GM18909 (cell line): ENCODE measurements around the gene PIGL.
A peak's percentile ranks its signal among the peaks of the same experiment; 100 is the strongest.

Experiments used
- ATAC-seq: cut with Tn5 transposase; IDR thresholded peaks from one replicate; pipeline ENCODE4 v1.9.1; 2021; ENCODE audit warnings: mild to moderate bottlenecking; ENCODE audit not compliant: unreplicated experiment, poor library complexity

Gene PIGL

GRCh38 chr17:16346721-16347271 lies 129.8 kb downstream of the PIGL start:
- no peak for ATAC-seq

DNA sequence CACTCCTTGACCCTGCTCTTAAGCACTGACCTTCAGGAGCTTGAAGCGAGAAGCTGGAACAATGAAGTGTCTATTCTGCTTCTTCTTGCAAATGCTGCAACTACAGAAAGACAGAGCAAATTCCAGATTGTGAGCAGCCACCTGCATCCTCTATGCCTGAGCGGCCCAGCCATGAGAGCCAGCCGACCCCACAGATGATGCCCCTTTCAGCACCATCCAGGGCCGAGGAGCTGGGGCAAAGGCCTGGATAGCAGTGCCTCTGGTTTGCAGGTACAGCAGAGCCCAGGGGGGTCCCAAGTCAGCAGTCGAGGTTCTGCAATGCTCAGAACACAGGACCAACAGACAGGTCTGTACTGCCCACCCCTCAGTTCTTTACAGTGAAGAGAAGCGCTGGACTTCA lies 131.6 kb downstream of the PIGL start:
- no peak for ATAC-seq

- ATAC-seq = no peak
These were observed 132.4 kb downstream of the PIGL start for GRCh38 chr17:16349431-16349830.

DNA sequence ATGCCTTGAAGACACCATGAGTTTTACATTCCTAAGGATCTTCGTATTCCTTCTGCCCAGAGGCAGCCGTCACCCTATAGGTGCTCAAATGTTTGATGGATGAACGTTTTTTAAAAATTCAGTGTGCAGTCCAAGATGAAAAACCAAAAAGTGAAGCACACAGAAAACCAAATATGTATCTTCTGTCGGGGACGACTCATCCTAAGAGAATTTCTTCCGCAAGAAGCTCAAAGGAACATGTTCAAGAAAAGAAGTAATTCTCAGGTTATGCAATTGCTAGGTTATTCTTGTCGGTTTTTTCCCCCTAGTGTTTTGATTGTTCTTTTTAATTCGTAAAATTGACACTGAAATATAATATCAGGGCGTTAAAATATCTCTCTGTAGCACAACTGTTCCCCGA lies 134.8 kb downstream of the PIGL start:
- ATAC-seq = no peak

DNA sequence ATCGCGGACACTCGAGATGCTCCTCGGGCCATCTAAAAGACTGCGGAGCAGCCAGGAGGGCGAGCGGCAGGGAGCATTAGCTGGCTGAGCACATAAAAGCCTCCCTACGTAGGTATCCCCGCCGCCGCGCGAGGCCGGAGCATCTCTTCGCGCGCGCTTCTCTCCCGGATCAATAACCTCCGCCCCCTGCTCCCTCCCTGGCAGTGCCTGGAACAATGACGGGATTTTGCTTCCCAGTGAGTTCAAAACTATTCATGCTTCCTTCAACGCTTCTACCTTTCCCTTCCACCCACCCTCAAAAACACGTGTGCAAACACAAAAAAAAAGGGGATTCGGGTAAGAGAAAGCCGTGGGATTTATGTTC lies 135.3 kb downstream of the PIGL start:
- ATAC-seq = no peak

DNA sequence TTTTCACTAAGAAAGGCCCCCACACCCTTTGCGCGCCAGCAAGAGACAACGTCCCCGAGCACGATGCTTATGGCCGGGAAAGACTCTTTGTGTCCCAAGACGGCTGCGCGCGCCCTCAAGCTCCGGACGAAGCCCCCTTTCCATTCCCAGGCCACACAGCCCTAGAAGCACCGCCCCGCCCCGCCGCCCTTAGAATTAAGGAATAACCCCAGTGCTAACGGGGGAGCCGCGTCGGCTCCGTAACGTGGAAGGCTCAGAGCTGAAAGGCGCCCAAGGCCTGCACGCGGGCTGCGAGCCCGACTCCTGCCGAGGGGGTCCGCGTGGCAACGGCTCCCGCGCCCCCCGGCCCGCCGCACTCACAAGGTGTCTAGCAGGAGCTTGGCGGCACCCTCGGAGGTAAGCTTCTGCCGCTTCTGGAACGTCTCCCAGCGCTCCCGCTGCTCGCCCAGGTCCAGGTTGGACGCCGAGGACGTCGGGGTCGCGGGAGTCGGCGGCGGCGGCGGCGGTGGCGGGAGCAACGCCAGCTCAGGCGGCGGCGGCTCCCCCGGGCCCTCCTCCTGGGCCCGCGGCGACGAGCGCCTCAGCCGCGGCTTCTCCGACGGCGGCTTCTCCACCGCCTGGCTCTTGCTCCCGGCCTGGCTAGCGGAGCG lies 135.8 kb downstream of the PIGL start:
- ATAC-seq = peak; percentile 41

DNA sequence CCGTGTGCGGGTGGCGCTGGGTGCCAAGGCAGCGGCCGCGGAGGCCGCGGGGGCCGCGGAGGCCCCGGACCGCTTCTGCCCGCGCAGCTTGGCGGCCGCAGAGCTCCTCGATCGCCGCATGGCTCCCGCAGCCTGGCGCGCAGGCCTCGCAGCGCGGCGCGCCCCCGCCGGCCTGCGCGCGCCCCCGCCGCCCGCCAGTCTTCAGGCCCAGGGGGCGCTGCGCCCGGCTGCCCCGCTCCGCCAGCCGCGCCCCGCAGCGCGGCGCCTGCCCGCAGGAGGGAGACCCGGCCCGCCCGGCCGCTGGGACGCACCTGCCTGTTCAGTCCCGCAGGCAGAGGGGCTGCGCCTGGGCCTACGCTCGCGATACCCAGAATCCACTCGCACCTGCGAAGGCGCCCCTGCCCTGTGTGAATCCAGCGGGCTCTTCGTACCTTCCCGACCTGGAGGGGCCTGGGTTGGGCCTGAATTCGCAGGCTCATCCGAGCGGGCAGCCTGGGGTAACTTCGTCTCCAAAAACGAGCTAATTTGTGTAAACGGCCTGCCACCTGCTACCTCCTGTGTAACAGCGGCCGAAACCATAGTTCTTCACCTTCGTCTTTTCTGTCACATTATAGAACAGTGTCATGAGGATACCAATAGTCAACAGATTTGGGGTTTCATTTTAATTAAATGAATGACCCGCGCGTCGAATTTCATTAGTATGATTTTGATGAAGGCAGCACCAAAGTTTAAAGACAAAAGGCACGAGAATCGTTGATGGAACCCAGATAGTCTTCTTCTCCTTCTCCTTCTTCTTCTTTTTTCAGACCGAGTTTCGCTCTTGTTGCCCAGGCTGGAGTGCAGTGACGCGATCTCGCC lies 136.5 kb downstream of the PIGL start, which contains the start of gene CENPV:
Gene CENPV, minus strand, starts transcription at position 153 of the 858 bp plus-strand sequence. Its CDS starts 33 bp downstream, at position 120.
- ATAC-seq = peak; percentile 69

- ATAC-seq = no peak
These were observed 137.6 kb downstream of the PIGL start for GRCh38 chr17:16354585-16354984.

GRCh38 chr17:16358394-16358793 lies 141.4 kb downstream of the PIGL start:
- ATAC-seq = no peak

DNA sequence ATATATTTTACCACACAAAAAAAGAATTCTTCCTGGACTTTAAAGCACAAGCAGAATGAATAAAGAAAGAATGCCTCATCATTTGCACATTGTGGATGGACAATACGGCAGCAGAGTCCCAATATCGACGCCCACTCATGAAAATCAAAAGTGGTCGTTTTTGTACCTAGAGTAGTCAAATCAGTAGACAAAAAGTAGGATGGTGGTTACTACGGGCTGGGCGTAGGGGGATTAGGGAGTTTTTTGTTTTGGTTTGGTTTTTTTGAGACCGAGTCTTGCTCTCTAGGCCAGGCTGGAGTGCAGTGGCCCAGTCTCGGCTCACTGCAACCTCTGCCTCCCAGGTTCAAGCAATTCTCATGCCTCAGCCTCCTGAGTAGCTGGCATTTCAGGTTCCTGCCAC lies 144.9 kb downstream of the PIGL start:
- ATAC-seq = no peak

DNA sequence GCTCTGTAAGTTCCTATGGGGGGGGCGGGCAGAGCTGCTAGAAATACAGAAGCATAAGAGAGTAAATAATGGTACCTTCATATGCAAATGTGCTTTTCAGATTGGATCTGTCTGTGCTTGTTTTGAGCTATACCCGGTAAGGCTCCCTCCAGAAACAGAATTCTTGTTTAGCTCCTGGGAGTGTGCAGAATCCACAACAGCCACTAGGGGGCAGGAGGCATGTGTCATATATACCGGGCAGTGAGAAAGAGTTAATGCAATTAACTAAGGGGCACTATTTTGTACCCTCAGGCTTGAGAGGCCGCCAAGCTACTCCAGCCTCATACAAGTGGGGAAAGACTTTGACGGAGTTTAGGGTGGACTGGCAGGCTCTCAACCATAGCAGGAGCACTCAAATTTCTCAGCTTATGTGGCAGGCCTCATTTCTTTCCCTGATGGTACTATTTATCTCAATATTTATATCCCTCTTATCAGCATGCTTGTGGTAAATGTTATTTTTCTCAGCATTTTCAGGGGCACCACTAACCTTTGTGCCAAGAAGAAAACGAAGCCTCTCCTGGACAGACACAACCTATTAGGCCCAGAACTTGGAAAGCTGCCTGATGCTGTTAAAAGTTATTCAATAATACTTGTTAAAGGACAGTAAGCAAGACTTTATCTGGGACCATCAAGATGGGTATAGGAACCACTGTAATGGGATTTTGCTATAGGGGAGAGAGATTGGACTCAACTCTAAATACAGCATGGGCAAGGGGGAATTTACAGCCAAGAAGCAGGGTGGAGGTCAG lies 146.9 kb downstream of the PIGL start:
- peak; percentile 78 for ATAC-seq

GRCh38 chr17:16364625-16365024 lies 147.6 kb downstream of the PIGL start:
- ATAC-seq = no peak

DNA sequence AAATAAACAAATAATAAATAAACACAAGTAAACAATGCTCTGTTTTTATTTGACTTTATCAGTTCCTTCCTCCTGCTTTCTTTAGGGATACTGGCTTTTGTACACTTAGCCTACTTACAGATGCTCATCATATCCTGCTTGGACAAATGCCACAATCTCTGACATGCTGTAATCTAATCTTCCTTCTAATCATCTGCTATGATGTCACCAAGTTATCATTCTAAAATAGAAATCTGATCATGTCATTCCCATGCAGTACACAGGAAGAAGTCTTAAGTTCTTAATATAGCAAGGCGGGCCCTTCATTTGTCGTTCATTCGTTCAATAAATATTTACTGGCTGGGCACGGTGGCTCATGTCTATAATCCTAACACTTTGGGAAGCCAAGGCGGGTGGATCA lies 154.7 kb downstream of the PIGL start:
- ATAC-seq = no peak

GRCh38 chr17:16374146-16374938 lies 157.3 kb downstream of the PIGL start:
- ATAC-seq = no peak
